H1 (cell line): ENCODE data around the gene TENT5A. TPM values are rescaled to one million over a fixed set of nuclear protein-coding genes. Genes with fewer than 3 reads are reported as not detected.

Experiments
- CTCF ChIA-PET: fragments of 300-600 bp; sonication (Branson Sonifier 250); formaldehyde crosslinking; loops from one replicate; lab custom pipeline; 2021; ENCODE audit not compliant: partially characterized antibody; lab: Charles Lee
- POLR2A ChIA-PET: fragments of 300-600 bp; sonication (Branson Sonifier 250); formaldehyde crosslinking; loops from one replicate; lab custom pipeline; 2021; ENCODE audit warnings: inconsistent platforms; ENCODE audit not compliant: partially characterized antibody; lab: Charles Lee
- DNase-seq, 2 experiments: peaks; one replicate each; pipeline versions ENCODE4 v3.0.0 to v3.0.0-alpha.2; 2010 to 2022; ENCODE audit warnings: low spot score in 2 of 2, low read depth in 1 of 2, mixed read lengths in 1 of 2
- FAIRE-seq: peaks from 2 replicates; lab custom pipeline; 2011; peaks lifted over from hg19 to GRCh38; lab: Jason Lieb, UNC
- H2AFZ ChIP-seq: 2 replicates; pipeline ENCODE4 v1.8.1; 2012; ENCODE audit warnings: low read length, inconsistent platforms
- H2AK5ac ChIP-seq: 2 replicates; pipeline ENCODE4 v1.6.1; 2013; ENCODE audit warnings: low read depth, low read length
- H2BK120ac ChIP-seq: replicated peaks from 2 replicates; pipeline ENCODE3; 2013; ENCODE audit warnings: low read depth, low read length, inconsistent platforms
- H2BK12ac ChIP-seq: 2 replicates; pipeline ENCODE4 v1.6.1; 2013; ENCODE audit warnings: low read depth, low read length
- H2BK15ac ChIP-seq: 2 replicates; pipeline ENCODE4 v1.6.1; 2013; ENCODE audit warnings: low read length
- H2BK20ac ChIP-seq: 2 replicates; pipeline ENCODE4 v1.6.1; 2013; ENCODE audit warnings: low read length
- H2BK5ac ChIP-seq: 2 replicates; pipeline ENCODE4 v1.6.1; 2013; ENCODE audit warnings: low read depth, low read length
- H3K14ac ChIP-seq: 2 replicates; pipeline ENCODE4 v1.6.1; 2013; ENCODE audit warnings: inconsistent platforms; ENCODE audit not compliant: insufficient read length
- H3K18ac ChIP-seq: 2 replicates; pipeline ENCODE4 v1.6.1; 2013; ENCODE audit warnings: low read length; ENCODE audit errors: extremely low read depth
- H3K23ac ChIP-seq: 2 replicates; pipeline ENCODE4 v1.6.1; 2013; ENCODE audit warnings: inconsistent platforms; ENCODE audit not compliant: insufficient read length
- H3K23me2 ChIP-seq: 2 replicates; pipeline ENCODE4 v1.6.1; 2013; ENCODE audit warnings: low read depth, low read length
- H3K27ac ChIP-seq: 2 replicates; pipeline ENCODE4 v1.6.1; 2011; ENCODE audit warnings: low read depth, low read length, inconsistent platforms
- H3K27me3 ChIP-seq, 4 experiments: replicated peaks in 1 of 4; 1 replicate in 1 of 4; 2 replicates in 3 of 4; pipeline versions ENCODE4 v1.6.1 to v1.8.1; 2011 to 2013; ENCODE audit warnings: low read length in 3 of 4, mild to moderate bottlenecking in 3 of 4, inconsistent platforms in 2 of 4, mixed read lengths in 2 of 4, moderate library complexity in 1 of 4; ENCODE audit not compliant: control insufficient read depth in 3 of 4, insufficient read depth in 3 of 4; ENCODE audit errors: extremely low read depth in 1 of 4
- H3K36me3 ChIP-seq, 4 experiments: 2 replicates each; pipeline versions ENCODE4 v1.6.1 to v1.8.1; 2011 to 2013; ENCODE audit warnings: mild to moderate bottlenecking in 4 of 4, low read length in 3 of 4, moderate library complexity in 2 of 4, control low read depth in 1 of 4, inconsistent platforms in 1 of 4; ENCODE audit not compliant: insufficient read depth in 4 of 4, control insufficient read depth in 2 of 4
- H3K4ac ChIP-seq: replicated peaks from 2 replicates; pipeline ENCODE3; 2013; ENCODE audit warnings: low read length, low read depth, mixed read lengths, inconsistent platforms; ENCODE audit not compliant: insufficient read length
- H3K4me1 ChIP-seq, 4 experiments: replicated peaks in 1 of 4; 1 replicate in 1 of 4; 2 replicates in 3 of 4; pipeline versions ENCODE4 v1.6.1 to v1.8.1; 2011 to 2013; ENCODE audit warnings: low read length in 3 of 4, inconsistent platforms in 2 of 4, mixed read lengths in 1 of 4; ENCODE audit not compliant: insufficient read depth in 4 of 4, control insufficient read depth in 3 of 4
- H3K4me2 ChIP-seq, 2 experiments: 2 replicates each; pipeline versions ENCODE4 v1.6.1 to v1.8.1; 2011 to 2013; ENCODE audit warnings: low read depth in 2 of 2, low read length in 2 of 2, control low read depth in 1 of 2, inconsistent platforms in 1 of 2, mild to moderate bottlenecking in 1 of 2; ENCODE audit not compliant: insufficient read depth in 1 of 2
- H3K4me3 ChIP-seq, 4 experiments: fragments of 200-600, 300-600 bp in 1 of 4; sonication (generic), shearing (Covaris generic), sonication (Bioruptor Twin) in 1 of 4; 2 replicates each; pipeline versions ENCODE4 v1.5.1 to v1.8.1; 2011 to 2016; ENCODE audit warnings: low read length in 4 of 4, low read depth in 3 of 4, control low read depth in 2 of 4, inconsistent platforms in 2 of 4, mild to moderate bottlenecking in 2 of 4, mixed read lengths in 1 of 4, moderate library complexity in 1 of 4; ENCODE audit not compliant: insufficient read depth in 2 of 4; ENCODE audit errors: extremely low read depth in 1 of 4
- H3K56ac ChIP-seq: replicated peaks from 2 replicates; pipeline ENCODE3; 2013; ENCODE audit warnings: low read depth, mild to moderate bottlenecking, mixed read lengths, low read length, inconsistent platforms; ENCODE audit not compliant: insufficient read length
- H3K79me1 ChIP-seq: 2 replicates; pipeline ENCODE4 v1.6.1; 2013; ENCODE audit warnings: low read depth, low read length, control low read depth
- H3K79me2 ChIP-seq, 2 experiments: 2 replicates each; pipeline versions ENCODE4 v1.6.1 to v1.8.1; 2012 to 2013; ENCODE audit warnings: low read length in 2 of 2, mild to moderate bottlenecking in 2 of 2, inconsistent platforms in 1 of 2; ENCODE audit not compliant: insufficient read depth in 2 of 2, control insufficient read depth in 1 of 2
- H3K9ac ChIP-seq, 4 experiments: replicated peaks in 1 of 4; 1 replicate in 1 of 4; 2 replicates in 3 of 4; pipeline versions ENCODE4 v1.6.1 to v1.8.1; 2011 to 2013; ENCODE audit warnings: low read depth in 3 of 4, low read length in 3 of 4, control low read depth in 2 of 4, mild to moderate bottlenecking in 2 of 4, moderate library complexity in 2 of 4, inconsistent platforms in 1 of 4; ENCODE audit errors: extremely low read depth in 1 of 4
- H3K9me3 ChIP-seq, 2 experiments: 2 replicates each; pipeline versions ENCODE4 v1.6.1 to v1.8.1; 2012 to 2013; ENCODE audit warnings: mild to moderate bottlenecking in 2 of 2, moderate library complexity in 2 of 2, control low read depth in 1 of 2, inconsistent platforms in 1 of 2, low read depth in 1 of 2, low read length in 1 of 2, mixed read lengths in 1 of 2; ENCODE audit not compliant: insufficient read depth in 2 of 2
- H4K20me1 ChIP-seq, 2 experiments: replicated peaks in 1 of 2; 2 replicates each; pipeline versions ENCODE3 to v1.8.1; 2011 to 2013; ENCODE audit warnings: inconsistent platforms in 2 of 2, low read length in 2 of 2, mild to moderate bottlenecking in 1 of 2; ENCODE audit not compliant: insufficient read depth in 2 of 2, control insufficient read depth in 1 of 2
- H4K5ac ChIP-seq: 2 replicates; pipeline ENCODE4 v1.6.1; 2013; ENCODE audit warnings: low read length, low read depth, mixed read lengths, inconsistent platforms; ENCODE audit not compliant: insufficient read length
- H4K8ac ChIP-seq: 2 replicates; pipeline ENCODE4 v1.8.0; 2013; ENCODE audit warnings: mild to moderate bottlenecking, moderate library complexity, low read length, inconsistent platforms; ENCODE audit not compliant: insufficient read depth; ENCODE audit errors: extremely low read depth
- H4K91ac ChIP-seq: replicated peaks from 2 replicates; pipeline ENCODE3; 2013; ENCODE audit warnings: low read length, mixed read lengths, inconsistent platforms; ENCODE audit not compliant: insufficient read length
- NRF1 ChIP-seq: IDR thresholded peaks from 2 replicates; pipeline ENCODE4 v1.6.1; 2011; ENCODE audit warnings: mild to moderate bottlenecking, low read depth, low read length, improper control_type of control experiment
- SAP30 ChIP-seq: fragments of 300-600 bp; sonication (generic); IDR thresholded peaks from 2 replicates; pipeline ENCODE4 v1.7.1; 2012; ENCODE audit warnings: low read length, moderate library complexity, mild to moderate bottlenecking, inconsistent platforms; ENCODE audit not compliant: insufficient read depth, insufficient replicate concordance
- SP1 ChIP-seq: IDR thresholded peaks from 2 replicates; pipeline ENCODE4 v1.6.1; 2011; ENCODE audit warnings: low read depth, low read length
- TBP ChIP-seq: IDR thresholded peaks from 2 replicates; pipeline ENCODE4 v1.6.1; 2011; ENCODE audit warnings: low read depth, low read length, improper control_type of control experiment
- WGBS, 2 experiments: shearing (Covaris generic) in 1 of 2; methylation state at CpG; one replicate each; pipeline versions ENCODE4 v1.1.6 to v1.1.7; 2013 to 2015; ENCODE audit warnings: low lambda C conversion rate in 2 of 2, mixed read lengths in 2 of 2, inconsistent platforms in 1 of 2, low coverage in 1 of 2, missing lambda C conversion rate in 1 of 2; ENCODE audit not compliant: insufficient replicate concordance in 2 of 2, insufficient coverage in 1 of 2, insufficient read length in 1 of 2; ENCODE audit errors: extremely low coverage in 1 of 2, missing lambda C conversion rate in 1 of 2; 5-methylcytosine and 5-hydroxymethylcytosine counted together
- polyA plus RNA-seq, 7 experiments: library from polyadenylated mRNA; depleted of rRNA in 3 of 7; stranded (reverse) in 5 of 7; unstranded in 2 of 7; fragments of >200 nt in 5 of 7; fragments of 200-250 nt in 2 of 7; gene quantifications; 1 replicate in 5 of 7; 2 replicates in 1 of 7; 4 replicates in 1 of 7; pipeline versions ENCODE4 v1.2.1 to v1.2.3, GENCODE V29; 2011 to 2013; ENCODE audit warnings: missing spikeins in 2 of 7, mixed read lengths in 2 of 7
- total RNA-seq: library from RNA; stranded (reverse); fragmentation: NEBNext Ultra II Directional; extraction: Animal tissue kit (Norgen Biotek cat#: 25700); gene quantifications from 2 replicates; pipeline ENCODE4 v1.2.1, GENCODE V29; 2021
- TF ChIP-seq, protein P1 (sequence below): IDR thresholded peaks from 2 replicates; pipeline ENCODE4 v1.6.1; 2011; ENCODE audit warnings: low read length, improper control_type of control experiment
- TF ChIP-seq, protein P2 (sequence below), 3 experiments: IDR thresholded peaks; 1 replicate in 2 of 3; 2 replicates in 1 of 3; pipeline versions ENCODE4 v1.5.1 to v1.6.1; 2011; ENCODE audit warnings: low read length in 3 of 3, mild to moderate bottlenecking in 3 of 3, inconsistent platforms in 2 of 3, low read depth in 1 of 3, moderate library complexity in 1 of 3; ENCODE audit not compliant: insufficient read depth in 1 of 3; ENCODE audit errors: control extremely low read depth in 1 of 3

The TENT5A gene
- total and polyA plus RNA-seq, 2 of the 8 experiments (the other 6 are each of a cell fraction or from before 2014, with no cell fraction given), result 0.91 to 2.9 TPM

DNA sequence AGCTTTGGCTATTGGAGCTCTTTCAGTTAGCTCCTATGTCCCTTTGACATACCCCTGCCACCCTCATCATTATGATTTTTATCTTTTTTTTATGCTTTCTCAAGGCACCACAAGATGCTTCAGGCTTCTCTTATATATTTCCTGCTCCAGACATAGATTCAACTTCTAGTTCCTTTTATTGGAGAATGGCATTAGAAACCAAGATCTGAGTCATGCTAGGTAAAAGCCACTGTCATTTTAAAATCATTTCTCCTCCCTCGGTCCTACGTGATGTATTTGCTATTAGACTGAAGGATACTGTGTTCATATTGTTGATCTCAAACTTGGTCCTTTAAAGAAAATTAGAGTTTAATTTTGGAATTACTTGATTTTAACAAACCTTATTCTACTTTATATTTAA lies 8.3 kb downstream of the TENT5A start:
- H3K4me1 ChIP-seq, result no peaks in the 10 kb centered on the region
- H3K56ac ChIP-seq, result no peak overlapping the region
- no peak overlapping the region for H2BK5ac ChIP-seq
- H3K27me3 ChIP-seq, result no peaks in the 10 kb centered on the region
- H3K79me2 ChIP-seq, result no peaks in the 10 kb centered on the region
- 75% methylated on average over 2 of the region's 2 CpGs; no CpG with 5 or more reads in 1 of the 2 experiments for WGBS, 2 experiments
- no peak overlapping the region for H3K18ac ChIP-seq
- H3K4ac ChIP-seq, result no peak overlapping the region
- no peak overlapping the region for H3K14ac ChIP-seq
- H4K20me1 ChIP-seq, result no peaks in the 10 kb centered on the region
- no peak overlapping the region for H2AK5ac ChIP-seq
- H4K91ac ChIP-seq, result no peak overlapping the region
- ChIA-PET POLR2A (no interaction called here), CTCF (interaction anchor here (2.7 to 3.1 kb wide), 2 partner anchors 9 to 11 kb away, joined by 7 to 14 read pairs; partner anchors contain the start of gene TENT5A)
- H3K9me3 ChIP-seq, result no peaks in the 10 kb centered on the region
- peaks cover 1% of the 10 kb centered on the region; the same call in 1 of the 2 replicates for H3K23me2 ChIP-seq
- H3K36me3 ChIP-seq, result no peaks in the 10 kb centered on the region
- DNase-seq (no peak), FAIRE-seq (no peak)
- H3K27ac ChIP-seq, result no peak overlapping the region
- no peak overlapping the region for H3K9ac ChIP-seq
- TF ChIP-seq, protein P1, sequence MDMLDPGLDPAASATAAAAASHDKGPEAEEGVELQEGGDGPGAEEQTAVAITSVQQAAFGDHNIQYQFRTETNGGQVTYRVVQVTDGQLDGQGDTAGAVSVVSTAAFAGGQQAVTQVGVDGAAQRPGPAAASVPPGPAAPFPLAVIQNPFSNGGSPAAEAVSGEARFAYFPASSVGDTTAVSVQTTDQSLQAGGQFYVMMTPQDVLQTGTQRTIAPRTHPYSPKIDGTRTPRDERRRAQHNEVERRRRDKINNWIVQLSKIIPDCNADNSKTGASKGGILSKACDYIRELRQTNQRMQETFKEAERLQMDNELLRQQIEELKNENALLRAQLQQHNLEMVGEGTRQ, result no peak
- TF ChIP-seq, protein P2, sequence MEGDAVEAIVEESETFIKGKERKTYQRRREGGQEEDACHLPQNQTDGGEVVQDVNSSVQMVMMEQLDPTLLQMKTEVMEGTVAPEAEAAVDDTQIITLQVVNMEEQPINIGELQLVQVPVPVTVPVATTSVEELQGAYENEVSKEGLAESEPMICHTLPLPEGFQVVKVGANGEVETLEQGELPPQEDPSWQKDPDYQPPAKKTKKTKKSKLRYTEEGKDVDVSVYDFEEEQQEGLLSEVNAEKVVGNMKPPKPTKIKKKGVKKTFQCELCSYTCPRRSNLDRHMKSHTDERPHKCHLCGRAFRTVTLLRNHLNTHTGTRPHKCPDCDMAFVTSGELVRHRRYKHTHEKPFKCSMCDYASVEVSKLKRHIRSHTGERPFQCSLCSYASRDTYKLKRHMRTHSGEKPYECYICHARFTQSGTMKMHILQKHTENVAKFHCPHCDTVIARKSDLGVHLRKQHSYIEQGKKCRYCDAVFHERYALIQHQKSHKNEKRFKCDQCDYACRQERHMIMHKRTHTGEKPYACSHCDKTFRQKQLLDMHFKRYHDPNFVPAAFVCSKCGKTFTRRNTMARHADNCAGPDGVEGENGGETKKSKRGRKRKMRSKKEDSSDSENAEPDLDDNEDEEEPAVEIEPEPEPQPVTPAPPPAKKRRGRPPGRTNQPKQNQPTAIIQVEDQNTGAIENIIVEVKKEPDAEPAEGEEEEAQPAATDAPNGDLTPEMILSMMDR (IDR thresholded peaks at IDR 0.05; ENCODE audit: control extremely low read depth in 1 of 3, insufficient read depth in 1 of 3, low read depth in 1 of 3, low read length in 3 of 3), result no peak
- TF ChIP-seq SP1, result no peak
- no peak for TF ChIP-seq NRF1
- TF ChIP-seq SAP30, result no peak
- TF ChIP-seq TBP, result no peak
- H2BK20ac ChIP-seq, result no peak overlapping the region
- H3K4me3 ChIP-seq, result no peak overlapping the region
- no peak overlapping the region for H3K4me2 ChIP-seq
- no peak overlapping the region for H4K5ac ChIP-seq
- no peak overlapping the region for H2BK120ac ChIP-seq
- no peak overlapping the region for H3K23ac ChIP-seq
- H3K79me1 ChIP-seq, result no peaks in the 10 kb centered on the region
- H2AFZ ChIP-seq, result no peak overlapping the region
- H2BK15ac ChIP-seq, result no peak overlapping the region
- no peak overlapping the region for H4K8ac ChIP-seq
- H2BK12ac ChIP-seq, result no peak overlapping the region
